Muscle layer of colon (tissue), 2 donors: ENCODE results near the gene BBS9.

ENCODE experiments used
- H3K27ac ChIP-seq: one replicate; pipeline ENCODE4 v1.7.0; 2013; ENCODE audit warnings: low read depth, mild to moderate bottlenecking, low read length, moderate library complexity
- H3K27me3 ChIP-seq, 2 donors: one replicate each; pipeline ENCODE4 v1.7.0; 2013; ENCODE audit warnings: low read length in 2 of 2, mild to moderate bottlenecking in 2 of 2; ENCODE audit not compliant: insufficient read depth in 2 of 2, control insufficient read depth in 1 of 2
- H3K36me3 ChIP-seq: one replicate; pipeline ENCODE4 v1.7.0; 2013; ENCODE audit warnings: mild to moderate bottlenecking, low read length; ENCODE audit not compliant: insufficient read depth
- H3K4me1 ChIP-seq: one replicate; pipeline ENCODE4 v1.7.0; 2013; ENCODE audit warnings: mild to moderate bottlenecking, low read length; ENCODE audit not compliant: insufficient read depth
- H3K4me3 ChIP-seq, 2 donors: one replicate each; pipeline ENCODE4 v1.7.0; 2013; ENCODE audit warnings: low read length in 2 of 2, low read depth in 1 of 2, mild to moderate bottlenecking in 1 of 2, moderate library complexity in 1 of 2
- H3K9ac ChIP-seq: one replicate; pipeline ENCODE4 v1.7.0; 2013; ENCODE audit warnings: low read length
- H3K9me3 ChIP-seq: one replicate; pipeline ENCODE4 v1.7.0; 2013; ENCODE audit warnings: mild to moderate bottlenecking, low read length
- donor health status: abdominal sarcoma.
- donor health status: Adenocarcinoma of cecum.

Gene BBS9

DNA sequence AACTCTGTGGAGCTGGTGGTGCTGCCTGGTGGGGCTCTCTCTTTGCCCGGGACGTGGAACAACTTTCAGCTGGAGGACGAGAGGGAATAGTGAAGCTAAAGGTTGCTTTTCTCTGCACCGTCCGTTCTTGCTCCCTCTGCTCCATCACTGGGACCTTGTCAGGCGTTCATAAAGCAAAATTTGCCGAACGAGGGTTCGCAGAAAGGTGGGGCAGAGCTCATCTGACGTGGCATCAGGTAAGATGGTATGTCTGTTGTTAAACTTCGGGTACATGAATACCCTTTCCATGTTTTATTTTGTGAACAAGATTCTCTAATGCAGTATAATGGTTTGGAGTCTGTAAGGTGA is 416 bp downstream of the BBS9 start:
- H3K9me3 ChIP-seq: no peaks in the 10 kb centered on the region
- H3K9ac ChIP-seq: peak overlapping the region; percentile 46
- H3K27ac ChIP-seq: peak overlapping the region; percentile 91
- H3K27me3 ChIP-seq: no peaks in the 10 kb centered on the region
- peaks cover 15% of the 10 kb centered on the region for H3K4me1 ChIP-seq
- H3K36me3 ChIP-seq: no peaks in the 10 kb centered on the region
- peak overlapping the region; percentile 58 to 91 for H3K4me3 ChIP-seq

DNA sequence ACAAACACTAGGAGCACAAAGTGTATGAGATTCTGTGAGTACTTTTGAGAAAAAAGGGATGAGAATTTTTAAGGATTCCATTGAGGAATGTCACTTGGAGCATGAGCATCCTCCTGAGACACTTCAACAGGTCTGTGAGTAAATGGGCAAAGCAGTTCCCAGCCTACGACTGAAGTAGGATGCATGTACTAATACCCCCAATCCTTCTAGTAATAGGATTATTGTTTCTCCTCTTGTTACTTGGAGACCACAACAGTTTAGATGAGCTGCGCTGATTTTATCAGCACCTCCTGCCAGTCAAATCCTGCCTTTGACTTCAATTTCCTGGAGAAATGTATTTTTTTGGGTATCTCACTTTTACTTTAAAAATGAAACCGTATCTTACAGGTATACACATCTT is 820 bp downstream of the BBS9 start:
- Histone ChIP-seq H3K36me3 (no peaks in the 10 kb centered on the region), H3K27me3 (no peaks in the 10 kb centered on the region), H3K4me3 (peak overlapping the region; percentile 58 to 91), H3K27ac (no peak overlapping the region), H3K9me3 (no peaks in the 10 kb centered on the region), H3K9ac (peak overlapping the region; percentile 46), H3K4me1 (peaks cover 15% of the 10 kb centered on the region)

DNA sequence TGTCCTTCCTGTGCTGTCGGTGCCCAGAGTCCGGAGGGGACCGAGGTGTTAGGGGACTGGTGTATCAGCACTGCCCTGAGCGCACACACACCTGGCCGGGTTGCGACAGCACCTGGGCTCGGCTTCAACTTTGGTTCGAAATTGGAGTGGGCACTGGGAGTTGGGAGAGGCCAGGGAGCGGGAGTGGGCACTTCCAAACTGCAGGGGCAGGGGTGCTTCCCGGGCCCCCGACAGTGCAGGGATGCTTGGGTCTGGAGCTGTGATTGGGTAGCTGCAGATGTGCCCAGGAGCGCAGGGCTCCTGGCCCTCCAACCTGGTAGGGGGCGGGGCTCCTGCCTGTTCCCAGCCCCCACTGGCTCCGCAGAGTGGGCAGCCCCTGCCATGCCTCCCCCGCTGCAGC is 7.7 kb downstream of the BBS9 start:
- no peak overlapping the region for H3K9ac ChIP-seq
- H3K27ac ChIP-seq: no peak overlapping the region
- H3K27me3 ChIP-seq: no peaks in the 10 kb centered on the region
- H3K36me3 ChIP-seq: no peaks in the 10 kb centered on the region
- no peaks in the 10 kb centered on the region for H3K9me3 ChIP-seq
- no peaks in the 10 kb centered on the region for H3K4me1 ChIP-seq
- no peak overlapping the region for H3K4me3 ChIP-seq

DNA sequence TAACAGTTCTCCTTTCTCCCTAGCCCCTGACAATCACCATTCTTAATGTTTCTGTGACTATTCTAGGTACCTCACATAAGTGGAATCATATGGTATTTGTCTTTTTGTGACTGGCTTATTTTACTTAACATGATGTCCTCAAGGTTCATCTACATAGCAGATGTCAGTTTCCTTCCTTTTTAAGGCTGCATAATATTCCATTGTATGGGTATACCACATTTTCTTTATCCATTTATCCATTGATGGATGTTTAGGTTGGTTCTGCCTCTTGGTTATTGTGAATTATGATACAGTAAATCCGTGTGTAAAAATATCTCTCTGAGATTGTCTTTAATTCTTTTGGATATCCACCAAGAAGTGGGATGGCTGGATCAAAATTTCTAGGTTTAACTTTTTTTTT is 13.2 kb downstream of the BBS9 start:
- Histone ChIP-seq H3K27me3 (no peaks in the 10 kb centered on the region), H3K9me3 (peaks cover 3% of the 10 kb centered on the region), H3K36me3 (no peaks in the 10 kb centered on the region), H3K9ac (no peak overlapping the region), H3K4me3 (no peak overlapping the region), H3K4me1 (no peaks in the 10 kb centered on the region), H3K27ac (no peak overlapping the region)

DNA sequence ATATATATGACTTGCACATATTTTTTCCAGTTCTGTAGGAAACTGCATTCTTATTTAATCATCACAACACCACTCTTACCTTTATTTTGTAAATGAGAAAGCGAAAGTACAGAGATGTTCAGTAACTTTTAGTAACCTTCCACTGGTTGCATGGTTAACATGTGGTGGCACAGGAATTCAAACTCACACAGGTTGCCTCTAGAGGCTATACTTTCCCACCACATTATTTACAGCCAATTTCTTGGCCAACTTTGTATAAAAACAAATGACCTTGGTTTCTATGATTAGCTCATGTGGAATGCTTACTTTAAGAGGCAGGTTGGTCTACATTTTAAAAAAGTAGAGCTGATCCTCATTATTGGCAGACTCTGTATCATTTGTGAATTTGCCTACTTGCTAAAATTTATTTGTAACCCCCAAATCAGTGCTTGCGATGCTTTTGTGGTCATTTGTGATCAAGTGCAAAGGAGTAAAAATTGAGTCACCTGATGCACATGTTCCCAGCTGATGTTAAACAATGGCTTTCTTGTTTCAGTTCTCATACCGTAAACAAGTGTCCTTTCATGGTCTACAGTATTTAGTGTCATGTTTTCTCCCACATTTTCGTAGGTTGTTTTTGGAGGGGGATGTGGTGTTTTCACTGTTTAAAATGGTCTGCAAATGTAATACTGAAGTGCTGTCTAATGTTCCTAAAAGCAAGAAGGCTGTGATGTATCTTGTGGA is 14.8 kb downstream of the BBS9 start:
- Histone ChIP-seq H3K4me1 (no peaks in the 10 kb centered on the region), H3K27ac (no peak overlapping the region), H3K9ac (no peak overlapping the region), H3K27me3 (no peaks in the 10 kb centered on the region), H3K9me3 (peaks cover 3% of the 10 kb centered on the region), H3K36me3 (no peaks in the 10 kb centered on the region), H3K4me3 (no peak overlapping the region)

DNA sequence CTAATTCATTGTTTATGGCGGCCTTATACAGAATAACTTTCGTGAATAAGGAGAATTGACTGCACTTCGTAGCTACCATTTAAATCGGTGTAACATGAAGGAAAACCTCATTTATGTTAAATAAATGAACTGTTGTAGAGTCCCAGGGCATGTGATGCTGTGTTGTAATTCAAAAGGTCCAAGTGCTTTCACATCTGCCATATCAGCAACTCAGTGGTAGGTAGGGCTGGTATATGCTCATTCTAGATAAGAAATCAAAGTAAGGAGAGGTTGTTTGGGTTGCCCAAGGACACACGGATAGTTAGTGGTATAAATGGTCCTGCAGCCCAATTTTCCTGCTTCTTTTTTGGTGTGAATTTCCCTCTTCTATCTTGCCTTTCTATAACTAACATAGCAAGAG is 15.8 kb downstream of the BBS9 start:
- Histone ChIP-seq H3K27me3 (no peaks in the 10 kb centered on the region), H3K9me3 (peaks cover 3% of the 10 kb centered on the region), H3K4me3 (no peak overlapping the region), H3K9ac (no peak overlapping the region), H3K27ac (no peak overlapping the region), H3K4me1 (no peaks in the 10 kb centered on the region), H3K36me3 (no peaks in the 10 kb centered on the region)

DNA sequence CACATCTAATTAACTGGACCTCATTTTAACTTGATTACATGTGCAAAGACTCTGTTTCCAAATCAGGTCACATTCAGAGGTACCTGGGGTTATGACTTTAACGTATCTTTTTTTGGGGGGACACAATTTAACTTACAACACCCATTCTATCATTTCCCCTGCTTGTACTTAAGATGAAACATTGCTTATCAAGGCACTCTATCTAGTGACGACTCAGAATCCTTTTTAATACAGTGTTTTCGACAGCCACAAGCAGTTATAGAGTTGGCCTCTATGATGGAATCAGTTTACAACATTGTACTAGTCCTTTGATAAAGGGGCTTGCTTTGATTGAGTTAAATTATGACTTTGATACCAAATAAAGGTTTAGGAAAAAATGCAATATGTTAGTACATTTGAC is 22.7 kb downstream of the BBS9 start:
- H3K9ac ChIP-seq: no peak overlapping the region
- no peaks in the 10 kb centered on the region for H3K9me3 ChIP-seq
- H3K4me1 ChIP-seq: peaks cover 6% of the 10 kb centered on the region
- no peak overlapping the region for H3K4me3 ChIP-seq
- H3K27me3 ChIP-seq: no peaks in the 10 kb centered on the region
- no peaks in the 10 kb centered on the region for H3K36me3 ChIP-seq
- H3K27ac ChIP-seq: no peak overlapping the region

DNA sequence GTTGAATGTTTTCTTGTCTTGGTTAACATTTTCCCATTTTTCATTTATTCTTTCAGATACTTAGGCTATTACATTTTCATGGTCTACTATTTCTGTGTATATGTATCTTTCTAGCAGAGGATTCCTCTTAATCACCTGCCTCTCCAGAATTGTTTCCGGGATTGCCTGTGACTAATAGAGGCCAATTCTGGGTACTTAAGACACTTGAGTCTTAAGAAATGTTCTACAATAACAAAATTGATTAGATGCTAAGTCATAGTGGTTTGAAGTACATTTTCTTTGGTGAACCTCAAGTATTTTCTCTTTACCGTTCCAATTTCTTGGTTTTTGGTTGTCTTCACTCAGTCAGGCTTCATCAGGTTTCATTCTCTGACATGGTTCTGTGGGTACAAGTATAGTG is 26.4 kb downstream of the BBS9 start:
- Histone ChIP-seq H3K36me3 (no peaks in the 10 kb centered on the region), H3K9ac (no peak overlapping the region), H3K27me3 (no peaks in the 10 kb centered on the region), H3K4me1 (peaks cover 9% of the 10 kb centered on the region), H3K9me3 (no peaks in the 10 kb centered on the region), H3K27ac (no peak overlapping the region), H3K4me3 (no peak overlapping the region)

DNA sequence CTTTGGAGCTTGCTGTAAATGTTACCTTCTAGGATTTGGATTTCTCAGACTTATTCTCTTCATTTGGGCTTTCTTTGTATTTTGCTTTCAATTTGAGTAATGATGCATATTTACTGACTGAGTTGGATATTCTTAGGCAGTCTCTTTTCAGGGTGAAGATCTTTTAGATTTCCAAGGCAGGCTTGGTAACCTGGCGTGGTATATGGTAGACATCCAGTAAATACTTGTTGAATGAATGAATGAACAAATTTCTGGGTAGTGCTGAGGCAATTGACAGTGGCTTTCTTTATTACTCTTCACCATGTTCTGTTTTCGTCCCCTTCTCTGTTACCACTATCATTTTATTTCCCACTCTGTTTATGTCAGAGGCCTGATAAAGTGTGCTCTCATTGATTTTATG is 27.1 kb downstream of the BBS9 start:
- Histone ChIP-seq H3K36me3 (no peaks in the 10 kb centered on the region), H3K4me1 (peaks cover 9% of the 10 kb centered on the region), H3K27ac (no peak overlapping the region), H3K9me3 (no peaks in the 10 kb centered on the region), H3K9ac (no peak overlapping the region), H3K4me3 (no peak overlapping the region), H3K27me3 (no peaks in the 10 kb centered on the region)

DNA sequence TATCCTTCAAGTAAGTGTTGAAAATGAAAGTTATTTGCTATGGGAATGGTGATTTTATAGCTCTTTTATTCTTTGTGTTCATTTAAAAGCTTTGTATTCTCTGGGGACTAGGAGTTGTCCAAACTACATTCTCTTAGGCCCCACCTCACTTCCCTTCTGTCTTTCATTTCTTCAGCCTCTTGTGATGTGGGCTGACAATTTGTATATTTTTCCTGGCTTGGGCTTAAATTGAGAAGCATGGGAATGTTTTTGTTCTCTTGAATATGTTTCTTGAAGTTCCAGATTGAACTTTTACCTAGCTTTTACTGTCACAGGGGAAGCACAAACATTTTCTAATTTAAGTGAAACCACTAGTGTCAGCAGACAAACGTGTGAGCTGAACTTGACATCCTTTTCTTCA is 27.9 kb downstream of the BBS9 start:
- H3K27me3 ChIP-seq: no peaks in the 10 kb centered on the region
- no peak overlapping the region for H3K4me3 ChIP-seq
- no peaks in the 10 kb centered on the region for H3K36me3 ChIP-seq
- no peak overlapping the region for H3K9ac ChIP-seq
- H3K4me1 ChIP-seq: peaks cover 9% of the 10 kb centered on the region
- H3K9me3 ChIP-seq: no peaks in the 10 kb centered on the region
- H3K27ac ChIP-seq: no peak overlapping the region

DNA sequence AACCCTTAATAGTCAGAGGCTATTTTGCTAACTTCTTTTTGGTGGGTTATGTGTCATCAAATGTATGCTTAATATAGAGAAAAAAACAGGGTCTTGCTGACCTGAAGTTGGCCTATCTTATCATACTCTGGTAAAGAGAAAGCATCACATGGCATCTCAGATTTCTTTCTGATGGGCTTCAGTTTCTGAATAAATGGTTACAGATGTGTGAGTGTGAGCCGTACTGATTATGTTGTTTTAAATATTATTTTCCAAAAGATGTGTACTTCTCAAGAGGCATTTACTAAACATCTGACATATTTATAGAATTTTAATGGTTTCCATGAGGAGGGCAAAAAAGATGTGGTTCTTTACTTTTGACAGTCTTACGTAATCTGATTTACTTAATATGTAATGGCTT is 28.4 kb downstream of the BBS9 start:
- no peaks in the 10 kb centered on the region for H3K36me3 ChIP-seq
- H3K27ac ChIP-seq: no peak overlapping the region

DNA sequence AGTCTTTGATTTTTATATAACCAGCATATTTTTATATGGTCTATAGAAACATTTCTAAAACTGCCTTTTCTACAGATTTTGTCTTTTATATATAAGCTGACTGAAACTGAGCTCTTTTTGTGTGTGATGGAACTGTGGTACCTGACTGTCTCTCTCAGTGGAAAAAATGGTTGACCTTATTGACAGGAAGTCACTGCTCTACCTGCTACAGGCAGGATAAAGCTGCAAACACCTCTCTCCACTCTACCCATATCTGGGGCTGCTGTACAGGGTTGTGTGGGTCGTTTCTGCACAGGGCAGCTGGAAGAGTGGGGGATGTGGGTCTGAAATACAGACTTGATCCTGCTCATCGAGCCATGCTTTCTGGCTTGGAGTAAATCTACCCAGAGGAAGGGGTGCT is 48.5 kb downstream of the BBS9 start:
- Histone ChIP-seq H3K36me3 (peaks cover 9% of the 10 kb centered on the region), H3K9ac (no peak overlapping the region), H3K27me3 (no peaks in the 10 kb centered on the region), H3K27ac (no peak overlapping the region), H3K4me1 (no peaks in the 10 kb centered on the region), H3K4me3 (no peak overlapping the region), H3K9me3 (no peaks in the 10 kb centered on the region)

More for the DNA sequence above, 28.4 kb downstream of the BBS9 start:
- Histone ChIP-seq H3K27me3 (no peaks in the 10 kb centered on the region), H3K9ac (no peak overlapping the region), H3K9me3 (no peaks in the 10 kb centered on the region), H3K4me3 (no peak overlapping the region), H3K4me1 (peaks cover 9% of the 10 kb centered on the region)
